ENCODE data around the gene CADPS2.

The CADPS2 gene

GRCh38 chr7:122658856-122659255 is 227.4 kb downstream of the CADPS2 start:
- Histone ChIP-seq H3K36me3 (replicated peaks in 1 of 2; ENCODE audit: control insufficient read depth in 2 of 2, insufficient read depth in 2 of 2, low read length in 2 of 2) (no peaks in the 10 kb centered on the region), H3K9me3 (replicated peaks in 1 of 2; ENCODE audit: control insufficient read depth in 2 of 2, insufficient read depth in 1 of 2, low read depth in 1 of 2, low read length in 2 of 2) (no peaks in the 10 kb centered on the region), H3K4ac (ENCODE audit: low read length) (no peak overlapping the region), H3K79me1 (ENCODE audit: low read depth, low read length) (peaks cover 3% of the 10 kb centered on the region), H3K18ac (ENCODE audit: low read length) (no peak overlapping the region), H2BK120ac (ENCODE audit: low read depth, low read length) (no peak overlapping the region), H3K4me1 (ENCODE audit: control insufficient read depth in 2 of 2, insufficient read depth in 1 of 2, low read depth in 1 of 2, low read length in 2 of 2) (no peaks in the 10 kb centered on the region), H3K9ac (ENCODE audit: low read depth, low read length, poor library complexity) (no peak overlapping the region), H3K23ac (ENCODE audit: low read depth, low read length, poor library complexity) (no peak overlapping the region), H3K4me2 (ENCODE audit: insufficient read depth, low read length, poor library complexity, severe bottlenecking) (no peak overlapping the region), H2BK5ac (ENCODE audit: low read length) (no peak overlapping the region), H2BK12ac (ENCODE audit: low read length) (no peak overlapping the region), H4K8ac (ENCODE audit: low read depth, low read length) (no peak overlapping the region), H4K91ac (ENCODE audit: low read depth, low read length, poor library complexity) (no peak overlapping the region), H2AFZ (ENCODE audit: low read length) (no peak overlapping the region), H3K14ac (ENCODE audit: low read length) (no peak overlapping the region), H2BK15ac (ENCODE audit: low read length) (no peak overlapping the region), H3K27me3 (ENCODE audit: control insufficient read depth in 3 of 3, insufficient read depth in 3 of 3, low read depth in 1 of 3, low read length in 3 of 3) (no peaks in the 10 kb centered on the region), H3K4me3 (ENCODE audit: low read length in 2 of 2) (no peak overlapping the region), H3K27ac (replicated peaks; ENCODE audit: low read length) (no peak overlapping the region), H2AK5ac (ENCODE audit: low read depth, low read length) (no peak overlapping the region)
- no peak for DNase-seq (ENCODE audit: low spot score)
- no CpG with 5 or more reads among the region's 2 CpGs for WGBS, 2 donors (ENCODE audit: extremely low coverage in 2 of 2, insufficient read length in 2 of 2, insufficient replicate concordance in 1 of 2)

DNA sequence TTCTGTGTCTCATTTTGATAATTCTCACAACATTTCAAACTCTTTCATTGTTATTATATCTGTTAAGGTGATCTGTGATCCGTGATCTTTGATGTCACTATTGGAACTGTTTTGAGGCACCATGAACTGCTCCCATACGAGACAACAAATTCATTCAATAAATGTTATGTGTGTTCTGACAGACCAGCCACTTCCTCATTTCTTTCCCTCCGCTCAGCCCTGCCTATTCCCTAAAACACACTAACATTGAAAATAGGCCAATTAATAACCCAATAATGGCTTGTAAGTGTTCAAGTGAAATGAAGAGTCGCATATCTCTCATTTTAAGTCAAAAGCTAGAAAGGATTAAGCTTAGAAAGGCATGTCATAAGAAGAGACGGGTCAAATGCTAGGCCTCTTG is 232.6 kb downstream of the CADPS2 start:
- no peak overlapping the region for H2AFZ ChIP-seq (ENCODE audit: low read length)
- no peaks in the 10 kb centered on the region for H3K4me1 ChIP-seq (ENCODE audit: control insufficient read depth in 2 of 2, insufficient read depth in 1 of 2, low read depth in 1 of 2, low read length in 2 of 2)
- no peak overlapping the region for H2BK120ac ChIP-seq (ENCODE audit: low read depth, low read length)
- no peak overlapping the region for H3K4me2 ChIP-seq (ENCODE audit: insufficient read depth, low read length, poor library complexity, severe bottlenecking)
- no peaks in the 10 kb centered on the region for H3K27me3 ChIP-seq (ENCODE audit: control insufficient read depth in 3 of 3, insufficient read depth in 3 of 3, low read depth in 1 of 3, low read length in 3 of 3)
- H3K4me3 ChIP-seq (ENCODE audit: low read length in 2 of 2) = no peak overlapping the region
- H3K36me3 ChIP-seq (replicated peaks in 1 of 2; ENCODE audit: control insufficient read depth in 2 of 2, insufficient read depth in 2 of 2, low read length in 2 of 2) = no peaks in the 10 kb centered on the region
- H2BK15ac ChIP-seq (ENCODE audit: low read length) = no peak overlapping the region
- H3K23ac ChIP-seq (ENCODE audit: low read depth, low read length, poor library complexity) = no peak overlapping the region
- no peak overlapping the region for H3K27ac ChIP-seq (replicated peaks; ENCODE audit: low read length)
- no peak overlapping the region for H4K91ac ChIP-seq (ENCODE audit: low read depth, low read length, poor library complexity)
- no peak overlapping the region for H4K8ac ChIP-seq (ENCODE audit: low read depth, low read length)
- WGBS, 2 donors (ENCODE audit: extremely low coverage in 2 of 2, insufficient read length in 2 of 2, insufficient replicate concordance in 1 of 2) = no CpG with 5 or more reads among the region's 5 CpGs
- H2BK12ac ChIP-seq (ENCODE audit: low read length) = no peak overlapping the region
- no peak overlapping the region for H3K18ac ChIP-seq (ENCODE audit: low read length)
- no peaks in the 10 kb centered on the region for H3K9me3 ChIP-seq (replicated peaks in 1 of 2; ENCODE audit: control insufficient read depth in 2 of 2, insufficient read depth in 1 of 2, low read depth in 1 of 2, low read length in 2 of 2)
- no peak overlapping the region for H3K4ac ChIP-seq (ENCODE audit: low read length)
- H3K14ac ChIP-seq (ENCODE audit: low read length) = no peak overlapping the region
- H3K79me1 ChIP-seq (ENCODE audit: low read depth, low read length) = peaks cover 3% of the 10 kb centered on the region
- H3K9ac ChIP-seq (ENCODE audit: low read depth, low read length, poor library complexity) = no peak overlapping the region
- H2AK5ac ChIP-seq (ENCODE audit: low read depth, low read length) = no peak overlapping the region
- H2BK5ac ChIP-seq (ENCODE audit: low read length) = no peak overlapping the region
- DNase-seq (ENCODE audit: low spot score) = no peak

GRCh38 chr7:122652876-122653275 is 233.4 kb downstream of the CADPS2 start:
- no peaks in the 10 kb centered on the region for H3K9me3 ChIP-seq (replicated peaks in 1 of 2; ENCODE audit: control insufficient read depth in 2 of 2, insufficient read depth in 1 of 2, low read depth in 1 of 2, low read length in 2 of 2)
- H3K4me2 ChIP-seq (ENCODE audit: insufficient read depth, low read length, poor library complexity, severe bottlenecking) = no peak overlapping the region
- no peak overlapping the region for H4K91ac ChIP-seq (ENCODE audit: low read depth, low read length, poor library complexity)
- no peak overlapping the region for H2BK5ac ChIP-seq (ENCODE audit: low read length)
- no peak overlapping the region for H2BK120ac ChIP-seq (ENCODE audit: low read depth, low read length)
- no peak overlapping the region for H3K14ac ChIP-seq (ENCODE audit: low read length)
- H4K8ac ChIP-seq (ENCODE audit: low read depth, low read length) = no peak overlapping the region
- H3K9ac ChIP-seq (ENCODE audit: low read depth, low read length, poor library complexity) = no peak overlapping the region
- H3K27me3 ChIP-seq (ENCODE audit: control insufficient read depth in 3 of 3, insufficient read depth in 3 of 3, low read depth in 1 of 3, low read length in 3 of 3) = no peaks in the 10 kb centered on the region
- no peaks in the 10 kb centered on the region for H3K4me1 ChIP-seq (ENCODE audit: control insufficient read depth in 2 of 2, insufficient read depth in 1 of 2, low read depth in 1 of 2, low read length in 2 of 2)
- no peak overlapping the region for H2BK12ac ChIP-seq (ENCODE audit: low read length)
- no peak overlapping the region for H3K27ac ChIP-seq (replicated peaks; ENCODE audit: low read length)
- no peak overlapping the region for H3K4me3 ChIP-seq (ENCODE audit: low read length in 2 of 2)
- no CpG with 5 or more reads among the region's 4 CpGs for WGBS, 2 donors (ENCODE audit: extremely low coverage in 2 of 2, insufficient read length in 2 of 2, insufficient replicate concordance in 1 of 2)
- DNase-seq (ENCODE audit: low spot score) = no peak
- H2AFZ ChIP-seq (ENCODE audit: low read length) = no peak overlapping the region
- H3K36me3 ChIP-seq (replicated peaks in 1 of 2; ENCODE audit: control insufficient read depth in 2 of 2, insufficient read depth in 2 of 2, low read length in 2 of 2) = no peaks in the 10 kb centered on the region
- H3K4ac ChIP-seq (ENCODE audit: low read length) = no peak overlapping the region
- H2BK15ac ChIP-seq (ENCODE audit: low read length) = no peak overlapping the region
- no peak overlapping the region for H2AK5ac ChIP-seq (ENCODE audit: low read depth, low read length)
- no peaks in the 10 kb centered on the region for H3K79me1 ChIP-seq (ENCODE audit: low read depth, low read length)
- H3K18ac ChIP-seq (ENCODE audit: low read length) = no peak overlapping the region
- no peak overlapping the region for H3K23ac ChIP-seq (ENCODE audit: low read depth, low read length, poor library complexity)

GRCh38 chr7:122651451-122651850 is 234.8 kb downstream of the CADPS2 start:
- Histone ChIP-seq H2BK120ac (ENCODE audit: low read depth, low read length) (no peak overlapping the region), H3K4me1 (ENCODE audit: control insufficient read depth in 2 of 2, insufficient read depth in 1 of 2, low read depth in 1 of 2, low read length in 2 of 2) (no peaks in the 10 kb centered on the region), H4K91ac (ENCODE audit: low read depth, low read length, poor library complexity) (no peak overlapping the region), H2BK15ac (ENCODE audit: low read length) (no peak overlapping the region), H3K4me3 (ENCODE audit: low read length in 2 of 2) (no peak overlapping the region), H3K14ac (ENCODE audit: low read length) (no peak overlapping the region), H2AK5ac (ENCODE audit: low read depth, low read length) (no peak overlapping the region), H3K36me3 (replicated peaks in 1 of 2; ENCODE audit: control insufficient read depth in 2 of 2, insufficient read depth in 2 of 2, low read length in 2 of 2) (no peaks in the 10 kb centered on the region), H3K27me3 (ENCODE audit: control insufficient read depth in 3 of 3, insufficient read depth in 3 of 3, low read depth in 1 of 3, low read length in 3 of 3) (no peaks in the 10 kb centered on the region), H4K8ac (ENCODE audit: low read depth, low read length) (no peak overlapping the region), H3K23ac (ENCODE audit: low read depth, low read length, poor library complexity) (no peak overlapping the region), H3K4me2 (ENCODE audit: insufficient read depth, low read length, poor library complexity, severe bottlenecking) (no peak overlapping the region), H3K9ac (ENCODE audit: low read depth, low read length, poor library complexity) (no peak overlapping the region), H3K79me1 (ENCODE audit: low read depth, low read length) (no peaks in the 10 kb centered on the region), H2AFZ (ENCODE audit: low read length) (no peak overlapping the region), H3K27ac (replicated peaks; ENCODE audit: low read length) (no peak overlapping the region), H3K9me3 (replicated peaks in 1 of 2; ENCODE audit: control insufficient read depth in 2 of 2, insufficient read depth in 1 of 2, low read depth in 1 of 2, low read length in 2 of 2) (no peaks in the 10 kb centered on the region), H2BK12ac (ENCODE audit: low read length) (no peak overlapping the region), H2BK5ac (ENCODE audit: low read length) (no peak overlapping the region), H3K4ac (ENCODE audit: low read length) (no peak overlapping the region), H3K18ac (ENCODE audit: low read length) (no peak overlapping the region)
- no CpG with 5 or more reads among the region's 2 CpGs for WGBS, 2 donors (ENCODE audit: extremely low coverage in 2 of 2, insufficient read length in 2 of 2, insufficient replicate concordance in 1 of 2)
- no peak for DNase-seq (ENCODE audit: low spot score)
